Keratinocyte (primary cell): ENCODE data around the gene IFT88. TPM values are rescaled to one million over a fixed set of nuclear protein-coding genes. Genes with fewer than 3 reads are reported as not detected.

ENCODE experiments used
- DNase-seq: peaks from one replicate; pipeline ENCODE4 v3.0.0-alpha.2; 2011; ENCODE audit warnings: low read depth, missing footprints, low spot score
- FAIRE-seq: peaks from 2 replicates; lab custom pipeline; 2011; peaks lifted over from hg19 to GRCh38; lab: Jason Lieb, UNC
- H2AFZ ChIP-seq: 2 replicates; pipeline ENCODE4 v1.6.0; 2012; ENCODE audit warnings: low read length, control low read depth, inconsistent platforms; ENCODE audit not compliant: control insufficient read depth
- H3K27ac ChIP-seq: 2 replicates; pipeline ENCODE4 v1.5.1; 2011; ENCODE audit warnings: low read length; ENCODE audit not compliant: control insufficient read depth, insufficient read depth
- H3K27me3 ChIP-seq: 3 replicates; pipeline ENCODE4 v1.6.0; 2011; ENCODE audit warnings: low read length; ENCODE audit not compliant: control insufficient read depth, insufficient read depth; ENCODE audit errors: extremely low read depth
- H3K36me3 ChIP-seq, 2 experiments: 2 replicates in 1 of 2; 3 replicates in 1 of 2; pipeline ENCODE4 v1.5.1; 2011; ENCODE audit warnings: low read length in 2 of 2, mild to moderate bottlenecking in 1 of 2; ENCODE audit not compliant: control insufficient read depth in 2 of 2, insufficient read depth in 2 of 2; ENCODE audit errors: extremely low read depth in 1 of 2
- H3K4me1 ChIP-seq: 3 replicates; pipeline ENCODE4 v1.5.1; 2011; ENCODE audit warnings: low read length; ENCODE audit not compliant: control insufficient read depth, insufficient read depth; ENCODE audit errors: extremely low read depth
- H3K4me2 ChIP-seq: 3 replicates; pipeline ENCODE4 v1.6.0; 2011; ENCODE audit warnings: low read depth, low read length; ENCODE audit not compliant: control insufficient read depth, insufficient read depth; ENCODE audit errors: extremely low read depth
- H3K4me3 ChIP-seq, 3 experiments: fragments of 200-600 bp in 1 of 3; sonication (generic) in 1 of 3; 2 replicates in 2 of 3; 3 replicates in 1 of 3; pipeline ENCODE4 v1.5.1; 2011 to 2016; ENCODE audit warnings: low read length in 3 of 3, mild to moderate bottlenecking in 3 of 3, control low read depth in 2 of 3, inconsistent platforms in 1 of 3, low read depth in 1 of 3, mixed read lengths in 1 of 3, mixed run types in 1 of 3, moderate library complexity in 1 of 3; ENCODE audit not compliant: control insufficient read depth in 2 of 3, insufficient read depth in 2 of 3; ENCODE audit errors: extremely low read depth in 1 of 3
- H3K79me2 ChIP-seq: 2 replicates; pipeline ENCODE4 v1.6.0; 2012; ENCODE audit warnings: low read length; ENCODE audit not compliant: control insufficient read depth, insufficient read depth
- H3K9ac ChIP-seq: 3 replicates; pipeline ENCODE4 v1.6.0; 2011; ENCODE audit warnings: low read length; ENCODE audit not compliant: control insufficient read depth, insufficient read depth; ENCODE audit errors: extremely low read depth
- H3K9me1 ChIP-seq: 3 replicates; pipeline ENCODE4 v1.6.0; 2011; ENCODE audit warnings: low read length; ENCODE audit not compliant: control insufficient read depth, insufficient read depth; ENCODE audit errors: extremely low read depth
- H3K9me3 ChIP-seq: 2 replicates; pipeline ENCODE4 v1.5.1; 2012; ENCODE audit warnings: low read depth, low read length; ENCODE audit not compliant: control insufficient read depth
- H4K20me1 ChIP-seq: 3 replicates; pipeline ENCODE4 v1.6.0; 2011; ENCODE audit warnings: low read length; ENCODE audit not compliant: control insufficient read depth, insufficient read depth; ENCODE audit errors: extremely low read depth
- EZH2 ChIP-seq: IDR thresholded peaks from one replicate; pipeline ENCODE4 v1.6.1; 2012; ENCODE audit warnings: inconsistent platforms, mild to moderate bottlenecking, low read length, moderate library complexity
- dilution Hi-C: fragments of 300-500 bp; cut with MboI; formaldehyde crosslinking; loops from one replicate; pipeline ENCODE4 v1.7.0; 2020; ENCODE audit warnings: low sequenced_read_pairs; ENCODE audit not compliant: extremely low pct_ligation_motif_present
- polyA plus RNA-seq, 5 experiments: library from polyadenylated mRNA; depleted of rRNA in 3 of 5; stranded (reverse) in 3 of 5; stranded (forward) in 1 of 5; unstranded in 1 of 5; fragments of >200 nt; gene quantifications; 1 replicate in 1 of 5; 2 replicates in 3 of 5; 3 replicates in 1 of 5; pipeline versions ENCODE4 v1.2.1 to v1.2.3, GENCODE V29; 2011 to 2012; ENCODE audit warnings: missing spikeins in 2 of 5, low read depth in 1 of 5, low replicate concordance in 1 of 5
- TF ChIP-seq, protein P1 (sequence below), 3 experiments: IDR thresholded peaks in 1 of 3; conservative IDR thresholded peaks in 1 of 3; optimal IDR thresholded peaks in 1 of 3; 2 replicates in 2 of 3; 3 replicates in 1 of 3; pipeline versions ENCODE3 to v1.5.1; 2011; ENCODE audit warnings: low read length in 3 of 3, mild to moderate bottlenecking in 3 of 3, moderate library complexity in 2 of 3, control low read depth in 1 of 3, inconsistent platforms in 1 of 3; ENCODE audit not compliant: insufficient read depth in 2 of 3; ENCODE audit errors: extremely low read depth in 1 of 3

The IFT88 gene
- polyA plus RNA-seq, 1 donor (not counting 4 experiments of a cell fraction or from before 2014, with no cell fraction given): 9.5 TPM

DNA sequence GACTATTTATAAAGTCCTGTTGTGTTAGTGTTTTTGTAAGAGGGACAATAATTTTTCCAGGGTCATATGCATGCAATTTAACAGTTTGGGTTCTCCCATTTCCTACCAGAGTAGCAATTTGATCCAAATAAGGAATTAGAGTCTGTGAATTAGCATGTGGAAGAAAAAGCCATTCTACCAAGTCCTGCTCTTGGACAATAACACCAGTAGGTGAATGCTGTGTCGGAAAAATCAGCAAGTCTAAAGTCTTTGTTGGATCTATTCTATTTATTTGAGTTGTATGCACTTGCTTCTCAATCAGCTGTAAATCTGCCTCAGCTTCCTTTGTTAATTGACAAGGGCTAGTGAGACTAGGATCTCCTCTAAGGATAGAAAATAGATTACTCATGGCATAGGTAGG lies 115.1 kb downstream of the IFT88 start:
- dilution Hi-C loops: no loop called here
- Histone ChIP-seq H3K27ac (no peak overlapping the region), H3K79me2 (no peaks in the 10 kb centered on the region), H3K9me3 (no peaks in the 10 kb centered on the region), H3K9ac (no peak overlapping the region), H3K4me1 (no peaks in the 10 kb centered on the region), H3K27me3 (no peaks in the 10 kb centered on the region), H3K36me3 (no peaks in the 10 kb centered on the region), H3K4me2 (no peak overlapping the region), H3K9me1 (no peaks in the 10 kb centered on the region), H4K20me1 (no peaks in the 10 kb centered on the region), H2AFZ (no peak overlapping the region), H3K4me3 (no peak overlapping the region)
- FAIRE-seq: no peak
- DNase-seq: no peak
- TF ChIP-seq, protein P1, sequence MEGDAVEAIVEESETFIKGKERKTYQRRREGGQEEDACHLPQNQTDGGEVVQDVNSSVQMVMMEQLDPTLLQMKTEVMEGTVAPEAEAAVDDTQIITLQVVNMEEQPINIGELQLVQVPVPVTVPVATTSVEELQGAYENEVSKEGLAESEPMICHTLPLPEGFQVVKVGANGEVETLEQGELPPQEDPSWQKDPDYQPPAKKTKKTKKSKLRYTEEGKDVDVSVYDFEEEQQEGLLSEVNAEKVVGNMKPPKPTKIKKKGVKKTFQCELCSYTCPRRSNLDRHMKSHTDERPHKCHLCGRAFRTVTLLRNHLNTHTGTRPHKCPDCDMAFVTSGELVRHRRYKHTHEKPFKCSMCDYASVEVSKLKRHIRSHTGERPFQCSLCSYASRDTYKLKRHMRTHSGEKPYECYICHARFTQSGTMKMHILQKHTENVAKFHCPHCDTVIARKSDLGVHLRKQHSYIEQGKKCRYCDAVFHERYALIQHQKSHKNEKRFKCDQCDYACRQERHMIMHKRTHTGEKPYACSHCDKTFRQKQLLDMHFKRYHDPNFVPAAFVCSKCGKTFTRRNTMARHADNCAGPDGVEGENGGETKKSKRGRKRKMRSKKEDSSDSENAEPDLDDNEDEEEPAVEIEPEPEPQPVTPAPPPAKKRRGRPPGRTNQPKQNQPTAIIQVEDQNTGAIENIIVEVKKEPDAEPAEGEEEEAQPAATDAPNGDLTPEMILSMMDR (optimal IDR thresholded peaks at IDR 0.05 in 1 of 3, IDR thresholded peaks at IDR 0.05 in 1 of 3, conservative IDR thresholded peaks at IDR 0.05 in 1 of 3; ENCODE audit: extremely low read depth in 1 of 3, insufficient read depth in 2 of 3, low read length in 3 of 3): no peak
- TF ChIP-seq EZH2: no peak

DNA sequence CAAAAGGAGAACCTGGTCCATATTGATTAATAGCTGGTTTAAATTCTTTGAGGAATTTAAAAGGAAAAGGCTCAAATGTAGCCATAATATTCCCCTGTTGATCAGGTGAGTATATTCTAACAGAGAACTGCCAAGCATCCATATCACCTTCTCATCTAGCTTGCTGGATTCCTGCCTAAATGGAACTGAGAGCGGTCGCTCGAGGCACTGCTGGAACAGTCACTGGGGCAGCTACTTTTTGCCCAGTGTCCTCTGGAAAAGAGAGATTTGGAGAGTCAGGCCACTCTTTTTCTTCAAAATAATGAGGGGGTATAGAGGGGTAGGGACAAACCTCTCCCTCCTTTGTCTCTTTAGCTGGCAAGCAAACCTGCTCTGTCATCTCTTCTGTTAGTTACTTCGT lies 117.1 kb downstream of the IFT88 start:
- no peak for DNase-seq
- no peaks in the 10 kb centered on the region for H3K27me3 ChIP-seq
- H3K79me2 ChIP-seq: no peaks in the 10 kb centered on the region
- no peak overlapping the region for H3K4me2 ChIP-seq
- H2AFZ ChIP-seq: no peak overlapping the region
- H3K27ac ChIP-seq: no peak overlapping the region
- FAIRE-seq: no peak
- no peak overlapping the region for H3K9ac ChIP-seq
- no peaks in the 10 kb centered on the region for H3K9me3 ChIP-seq
- H3K4me1 ChIP-seq: no peaks in the 10 kb centered on the region
- H3K4me3 ChIP-seq: no peak overlapping the region
- no peaks in the 10 kb centered on the region for H4K20me1 ChIP-seq
- TF ChIP-seq EZH2: no peak
- TF ChIP-seq, protein P1 (optimal IDR thresholded peaks at IDR 0.05 in 1 of 3, IDR thresholded peaks at IDR 0.05 in 1 of 3, conservative IDR thresholded peaks at IDR 0.05 in 1 of 3; ENCODE audit: extremely low read depth in 1 of 3, insufficient read depth in 2 of 3, low read length in 3 of 3): no peak
- dilution Hi-C loops: no loop called here
- no peaks in the 10 kb centered on the region for H3K36me3 ChIP-seq
- no peaks in the 10 kb centered on the region for H3K9me1 ChIP-seq
